T-helper 1 cell treated with Interleukin-12 subunit alpha and Interleukin-12 subunit beta and Interleukin-4 antibody, amounts not matched to agents 30 μg/mL and 1 μg/mL, for 36 hours (primary cell): ENCODE measurements around the gene CTDP1.

Experiments
- H3K27ac Mint-ChIP-seq: one replicate; pipeline ENCODE4 v1.8.0; 2021; ENCODE audit warnings: mild to moderate bottlenecking, mixed read lengths
- H3K27me3 Mint-ChIP-seq: one replicate; pipeline ENCODE4 v1.8.0; 2021; ENCODE audit warnings: low read depth, mixed read lengths
- H3K36me3 Mint-ChIP-seq: one replicate; pipeline ENCODE4 v1.8.0; 2021; ENCODE audit warnings: low read depth, mixed read lengths
- H3K4me1 Mint-ChIP-seq: one replicate; pipeline ENCODE4 v1.8.0; 2021; ENCODE audit warnings: low read depth, mixed read lengths
- H3K4me3 Mint-ChIP-seq: one replicate; pipeline ENCODE4 v1.8.0; 2021; ENCODE audit warnings: mild to moderate bottlenecking, moderate library complexity, mixed read lengths
- H3K9me3 Mint-ChIP-seq: one replicate; pipeline ENCODE4 v1.8.0; 2021; ENCODE audit warnings: mixed read lengths

The CTDP1 gene

DNA sequence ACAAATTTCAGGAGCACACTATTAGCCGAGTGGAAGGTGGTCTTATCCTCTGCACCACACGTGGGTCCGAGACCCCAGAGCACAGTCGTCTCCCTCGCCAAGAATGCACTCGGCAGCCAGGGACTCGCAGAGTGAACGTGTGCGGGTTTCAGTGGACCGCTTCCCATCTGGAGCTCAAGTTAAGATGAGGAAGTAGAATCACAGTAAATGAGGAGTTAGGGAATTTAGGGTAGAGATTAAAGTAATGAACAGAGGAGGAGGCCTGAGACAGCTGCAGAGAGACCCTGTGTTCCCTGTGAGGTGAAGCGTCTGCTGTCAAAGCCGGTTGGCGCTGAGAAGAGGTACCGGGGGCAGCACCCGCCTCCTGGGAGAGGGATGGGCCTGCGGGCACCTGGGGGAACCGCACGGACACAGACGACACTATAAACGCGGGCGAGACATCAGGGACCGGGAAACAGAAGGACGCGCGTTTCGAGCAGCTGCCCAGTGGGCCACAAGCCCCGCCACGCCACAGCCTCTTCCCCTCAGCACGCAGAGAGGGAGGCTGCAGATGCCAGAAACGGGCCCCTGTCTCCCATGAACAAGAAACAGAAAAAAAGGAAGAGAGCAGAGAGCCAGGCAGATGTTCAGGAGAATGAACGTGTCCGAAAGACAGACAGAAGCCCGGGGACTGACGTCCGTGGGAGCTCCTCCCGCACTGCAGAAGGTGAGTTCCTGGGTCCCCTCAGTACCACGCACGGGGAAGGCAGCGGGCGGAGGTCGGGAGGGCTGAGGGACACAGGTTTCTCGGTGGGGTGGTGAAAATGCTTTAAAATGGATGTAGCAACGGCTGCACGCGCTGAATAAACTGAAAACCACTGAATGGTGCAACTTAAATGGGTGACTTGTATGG, 112.7 kb downstream of the CTDP1 start:
- no peaks in the 10 kb centered on the region for H3K9me3 Mint-ChIP-seq
- H3K4me3 Mint-ChIP-seq: no peak overlapping the region
- peaks cover 72% of the 10 kb centered on the region for H3K27me3 Mint-ChIP-seq
- H3K36me3 Mint-ChIP-seq: peaks cover 2% of the 10 kb centered on the region
- no peak overlapping the region for H3K27ac Mint-ChIP-seq
- peaks cover 9% of the 10 kb centered on the region for H3K4me1 Mint-ChIP-seq

DNA sequence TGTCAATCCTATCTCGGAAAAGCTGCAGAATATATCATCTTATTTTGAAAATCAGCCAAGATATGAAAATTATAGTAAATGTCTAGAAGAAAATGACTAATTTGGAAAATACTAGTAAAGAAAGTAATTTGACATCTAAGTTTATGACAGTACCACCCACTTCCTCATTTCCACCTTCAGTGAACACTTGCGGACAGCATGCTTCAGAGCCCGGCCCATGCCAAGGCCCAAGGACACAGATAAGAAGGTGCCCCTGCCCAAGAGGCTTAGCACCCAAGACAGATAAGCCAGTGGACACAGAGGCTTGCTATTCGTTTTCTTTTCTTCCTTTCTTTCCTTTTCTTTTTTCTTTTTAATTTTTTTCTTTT, 113.4 kb downstream of the CTDP1 start:
- no peak overlapping the region for H3K4me3 Mint-ChIP-seq
- no peak overlapping the region for H3K27ac Mint-ChIP-seq
- peaks cover 3% of the 10 kb centered on the region for H3K36me3 Mint-ChIP-seq
- H3K9me3 Mint-ChIP-seq: no peaks in the 10 kb centered on the region
- peaks cover 10% of the 10 kb centered on the region for H3K4me1 Mint-ChIP-seq
- H3K27me3 Mint-ChIP-seq: peaks cover 72% of the 10 kb centered on the region

DNA sequence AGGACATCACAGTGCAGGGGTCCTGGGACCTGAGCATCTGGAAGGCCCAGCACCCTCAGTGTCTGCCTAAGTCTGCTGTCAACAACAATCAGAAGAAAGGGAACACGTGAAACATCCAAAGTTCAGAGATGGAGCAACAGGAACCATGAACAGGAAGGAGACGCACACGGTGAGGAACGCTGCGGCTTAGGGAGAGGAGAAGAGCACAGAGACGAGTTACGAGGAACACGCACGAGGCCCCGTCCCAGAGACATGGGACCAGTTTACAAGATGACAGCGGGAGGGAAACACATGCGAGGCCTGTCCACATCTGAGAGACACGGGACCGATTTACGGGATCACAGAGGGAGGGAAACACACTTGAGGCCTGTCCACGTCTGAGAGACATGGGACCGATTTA, 115.2 kb downstream of the CTDP1 start:
- Mint-ChIP-seq H3K27me3 (peaks cover 76% of the 10 kb centered on the region), H3K9me3 (no peaks in the 10 kb centered on the region), H3K4me3 (no peak overlapping the region), H3K4me1 (peaks cover 10% of the 10 kb centered on the region), H3K36me3 (peaks cover 3% of the 10 kb centered on the region), H3K27ac (no peak overlapping the region)

DNA sequence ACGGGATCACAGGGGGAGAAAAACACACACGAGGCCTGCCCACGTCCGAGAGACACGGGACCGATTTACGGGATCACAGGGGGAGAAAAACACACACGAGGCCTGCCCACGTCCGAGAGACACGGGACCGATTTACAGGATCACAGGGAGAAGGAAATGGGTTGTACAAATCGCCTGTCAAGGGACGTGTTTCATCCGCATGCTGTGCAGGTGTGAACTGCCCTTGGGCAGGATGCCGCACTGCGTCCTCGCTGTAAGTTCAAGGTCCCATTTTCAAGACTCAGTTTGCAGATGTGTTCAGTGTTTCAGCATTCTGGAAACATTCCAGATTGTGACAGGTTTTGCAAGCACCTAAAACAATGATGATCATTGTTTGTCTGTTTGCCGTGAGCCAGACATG, 115.8 kb downstream of the CTDP1 start:
- Mint-ChIP-seq H3K9me3 (no peaks in the 10 kb centered on the region), H3K4me3 (no peak overlapping the region), H3K4me1 (peaks cover 8% of the 10 kb centered on the region), H3K27me3 (peaks cover 77% of the 10 kb centered on the region), H3K27ac (no peak overlapping the region), H3K36me3 (peaks cover 3% of the 10 kb centered on the region)

DNA sequence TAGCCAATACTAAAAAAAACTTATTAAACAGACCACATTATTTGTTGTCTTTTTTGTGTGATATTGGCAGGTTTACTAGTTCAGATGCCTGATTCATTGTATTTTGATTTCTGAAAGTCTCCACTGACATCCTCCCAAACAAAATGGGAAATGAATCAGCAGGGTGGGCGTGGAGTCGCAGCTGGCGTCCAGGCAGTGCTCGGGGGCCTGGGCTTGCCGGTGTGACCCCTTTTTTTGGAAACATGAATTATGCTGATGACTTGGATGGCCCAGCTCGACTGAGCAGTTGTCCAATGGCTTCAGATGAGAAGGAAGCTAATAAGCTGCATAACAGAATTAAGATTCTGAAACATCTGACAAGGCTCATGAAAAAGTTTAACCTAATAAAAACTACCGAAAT, 116.4 kb downstream of the CTDP1 start:
- no peak overlapping the region for H3K4me3 Mint-ChIP-seq
- H3K4me1 Mint-ChIP-seq: peaks cover 6% of the 10 kb centered on the region
- H3K9me3 Mint-ChIP-seq: no peaks in the 10 kb centered on the region
- H3K36me3 Mint-ChIP-seq: peaks cover 3% of the 10 kb centered on the region
- peaks cover 71% of the 10 kb centered on the region for H3K27me3 Mint-ChIP-seq
- H3K27ac Mint-ChIP-seq: no peak overlapping the region

DNA sequence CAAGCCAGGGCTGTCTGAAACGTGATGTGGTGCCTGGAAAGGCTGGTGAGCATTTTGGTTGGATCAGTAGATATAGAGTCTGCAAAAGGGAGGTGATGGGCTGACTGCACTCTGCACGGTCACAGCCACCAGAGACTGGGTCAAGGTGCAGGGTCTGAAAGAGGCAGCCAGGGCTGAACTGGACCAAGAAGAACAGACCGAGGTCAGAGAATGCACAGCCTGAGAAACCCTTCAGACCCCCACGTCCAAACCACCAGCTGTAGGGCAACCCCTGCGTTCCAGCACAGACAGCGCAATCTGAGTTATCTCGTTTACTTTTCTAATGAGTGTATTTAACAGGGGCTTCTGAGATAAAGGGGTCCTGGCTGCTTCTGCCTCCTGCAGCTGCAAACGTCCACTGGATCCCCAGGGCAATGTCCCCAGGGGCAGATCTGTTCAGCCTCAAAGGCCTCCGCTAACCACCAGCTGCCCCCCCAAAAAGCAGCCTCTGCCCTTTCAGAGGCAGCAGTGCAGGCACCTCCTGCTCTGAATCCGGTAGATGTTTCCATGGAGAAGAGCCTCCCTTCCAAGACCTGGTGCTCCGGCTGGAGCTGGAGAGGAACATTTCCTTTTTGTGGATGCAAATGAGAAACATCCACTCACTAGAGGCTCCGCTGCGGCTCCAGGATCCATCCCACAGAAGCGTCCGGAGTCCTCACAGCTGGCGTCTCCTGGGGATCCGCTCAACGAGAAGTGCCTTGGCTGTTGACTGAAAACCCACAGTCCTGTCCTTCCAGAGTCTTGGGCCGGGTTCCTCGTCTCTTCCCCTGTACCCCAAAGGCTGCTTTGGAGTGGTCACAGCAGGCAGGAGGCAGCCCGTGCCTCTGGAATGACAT, 117.2 kb downstream of the CTDP1 start:
- Mint-ChIP-seq H3K27ac (no peak overlapping the region), H3K9me3 (no peaks in the 10 kb centered on the region), H3K4me3 (peak overlapping the region; percentile 49), H3K36me3 (peaks cover 3% of the 10 kb centered on the region), H3K27me3 (peaks cover 64% of the 10 kb centered on the region), H3K4me1 (peaks cover 3% of the 10 kb centered on the region)

DNA sequence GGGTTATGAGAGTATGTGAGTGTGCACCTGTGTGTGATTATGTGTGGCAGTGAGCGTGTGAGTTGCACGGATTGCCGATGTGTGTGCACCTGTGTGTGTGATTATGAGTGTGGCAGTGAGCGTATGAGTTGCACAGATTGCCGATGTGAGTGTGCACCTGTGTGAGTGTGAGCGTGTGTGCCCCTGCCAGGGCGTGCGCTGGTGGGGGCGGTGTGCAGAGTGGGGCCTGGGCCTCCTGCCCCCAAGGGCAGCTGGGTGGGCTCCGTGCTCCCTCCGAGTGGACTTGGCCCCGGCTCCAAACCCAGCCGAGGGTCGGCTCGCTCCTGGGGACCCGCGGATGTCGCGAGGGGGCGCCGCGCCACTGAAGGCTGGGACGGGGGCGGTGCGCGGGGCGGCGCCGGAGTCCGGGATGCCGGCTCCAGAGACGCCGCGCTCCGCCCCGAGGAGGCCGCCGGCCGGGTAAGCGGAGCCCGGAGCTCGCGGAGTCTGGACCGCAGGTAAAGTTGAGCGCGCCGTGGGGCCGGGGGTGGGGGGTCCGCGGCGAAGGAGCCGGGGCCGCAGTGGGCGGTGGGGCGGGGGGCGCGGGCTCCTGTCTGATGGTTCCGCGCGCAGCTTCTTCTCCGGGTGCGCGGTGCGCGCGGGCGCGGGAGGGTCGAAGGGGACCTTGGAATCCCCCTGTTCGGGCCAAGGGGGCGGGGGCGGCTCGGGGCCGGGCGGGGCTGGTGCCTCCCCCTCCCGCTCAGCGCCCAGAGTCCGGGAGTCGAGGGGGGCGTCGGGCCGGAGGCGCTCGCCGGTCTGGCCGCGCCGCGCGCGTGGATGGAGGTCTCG, 118.1 kb downstream of the CTDP1 start, which contains the start of gene KCNG2:
Gene KCNG2, plus strand, starts transcription at position 421 of the 828 bp plus-strand sequence. CDS start 65,730 bp downstream, outside the sequence.
- H3K4me1 Mint-ChIP-seq: peaks cover 3% of the 10 kb centered on the region
- H3K4me3 Mint-ChIP-seq: peak within 1 kb of the TSS; percentile 49
- no peak within 1 kb of the TSS for H3K27ac Mint-ChIP-seq
- peaks cover 3% of the 10 kb centered on the region for H3K36me3 Mint-ChIP-seq
- peaks cover 55% of the 10 kb centered on the region for H3K27me3 Mint-ChIP-seq
- no peaks in the 10 kb centered on the region for H3K9me3 Mint-ChIP-seq

DNA sequence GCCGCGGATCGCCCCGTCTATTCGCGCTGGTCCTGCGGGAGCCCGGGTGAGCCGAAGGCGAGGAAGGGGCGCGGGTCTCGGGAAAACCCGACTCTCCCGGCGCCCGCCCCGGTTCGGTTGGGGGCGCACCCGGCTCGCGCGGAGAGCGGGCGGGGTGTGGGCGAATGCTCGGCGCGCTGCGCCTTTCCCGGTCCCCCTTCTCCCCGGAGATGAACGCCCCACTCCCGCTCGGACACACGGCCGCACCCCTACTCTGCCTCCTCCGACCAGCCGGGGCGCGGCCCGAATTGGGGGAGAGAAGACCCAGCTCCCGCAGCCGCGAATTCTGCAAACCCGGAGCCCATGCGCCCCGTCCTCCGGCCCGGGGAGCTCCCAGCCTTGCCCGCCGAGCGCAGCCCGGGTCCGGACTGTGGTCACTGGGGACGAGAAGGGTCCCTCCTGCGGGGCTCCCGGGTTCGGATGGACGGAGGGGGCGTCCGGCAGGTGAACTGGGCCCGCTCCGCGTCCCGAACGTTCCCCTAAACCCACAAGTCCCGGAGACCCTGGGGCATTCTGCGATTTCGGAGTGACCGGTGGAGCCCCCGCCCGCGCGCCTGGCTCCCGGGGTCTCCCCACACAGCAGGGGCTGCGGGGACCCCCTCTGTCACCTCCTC, 118.9 kb downstream of the CTDP1 start:
- peaks cover 3% of the 10 kb centered on the region for H3K4me1 Mint-ChIP-seq
- H3K36me3 Mint-ChIP-seq: peaks cover 3% of the 10 kb centered on the region
- H3K9me3 Mint-ChIP-seq: no peaks in the 10 kb centered on the region
- no peak overlapping the region for H3K27ac Mint-ChIP-seq
- no peak overlapping the region for H3K4me3 Mint-ChIP-seq
- peaks cover 47% of the 10 kb centered on the region for H3K27me3 Mint-ChIP-seq

DNA sequence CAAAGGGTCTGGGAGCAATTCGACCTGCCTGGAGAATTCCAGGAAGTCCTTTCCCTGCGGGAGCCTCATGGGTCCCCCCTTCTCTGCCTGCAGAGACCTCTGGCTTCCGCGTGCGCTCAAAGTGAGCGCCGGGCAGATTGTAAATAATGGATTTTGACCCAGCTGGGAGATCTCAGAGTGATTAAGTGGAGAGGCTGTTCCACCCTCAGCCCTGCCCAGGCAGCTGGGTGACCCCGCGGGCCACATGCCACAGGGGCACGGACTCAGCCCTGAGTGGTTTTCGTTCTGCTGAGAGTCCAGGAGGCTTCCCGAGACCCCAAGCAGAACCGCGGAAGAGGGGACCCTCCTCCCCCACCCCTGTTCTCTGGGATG, 119.4 kb downstream of the CTDP1 start:
- Mint-ChIP-seq H3K27me3 (peaks cover 44% of the 10 kb centered on the region), H3K4me3 (no peak overlapping the region), H3K36me3 (peaks cover 3% of the 10 kb centered on the region), H3K9me3 (no peaks in the 10 kb centered on the region), H3K4me1 (peaks cover 3% of the 10 kb centered on the region), H3K27ac (no peak overlapping the region)

DNA sequence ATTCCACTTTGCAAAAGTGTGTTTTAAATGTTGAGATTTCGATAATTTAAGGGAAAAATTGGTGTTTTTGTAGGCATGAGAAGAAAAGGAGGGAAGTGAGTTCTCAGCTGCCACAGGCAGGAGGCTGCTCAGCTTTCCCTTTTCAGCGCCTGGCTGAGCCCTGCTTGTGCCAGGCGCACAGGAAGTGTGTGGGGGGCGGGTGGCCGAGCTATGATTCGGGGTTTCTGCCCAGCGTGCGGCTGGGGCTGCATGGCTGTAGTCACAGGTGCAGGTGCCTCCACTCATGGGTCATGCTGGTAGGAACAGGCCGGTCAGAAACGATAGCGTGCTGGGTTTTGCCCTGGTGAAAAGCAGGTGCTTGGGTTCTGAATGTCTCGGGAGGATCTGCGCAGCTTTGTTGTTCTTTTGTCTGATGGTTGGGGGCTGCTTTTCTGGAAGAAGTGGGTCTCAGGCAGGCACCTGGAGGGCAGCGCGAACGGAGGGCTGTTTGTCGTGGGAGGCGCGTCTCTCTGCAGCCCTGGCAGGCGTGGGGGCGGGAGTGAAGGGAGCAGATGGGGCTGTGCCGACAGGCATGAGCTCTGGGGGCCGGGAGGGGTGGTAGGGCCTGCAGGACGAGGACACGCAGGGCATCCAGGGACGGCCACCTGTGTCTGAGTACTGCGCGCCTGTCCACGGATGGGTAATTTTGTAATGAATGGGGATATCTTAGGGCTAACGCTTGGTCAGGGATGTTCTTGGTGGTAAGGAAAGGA, 120.2 kb downstream of the CTDP1 start:
- Mint-ChIP-seq H3K27ac (no peak overlapping the region), H3K9me3 (no peaks in the 10 kb centered on the region), H3K27me3 (peaks cover 39% of the 10 kb centered on the region), H3K36me3 (peaks cover 3% of the 10 kb centered on the region), H3K4me1 (peaks cover 3% of the 10 kb centered on the region), H3K4me3 (no peak overlapping the region)

DNA sequence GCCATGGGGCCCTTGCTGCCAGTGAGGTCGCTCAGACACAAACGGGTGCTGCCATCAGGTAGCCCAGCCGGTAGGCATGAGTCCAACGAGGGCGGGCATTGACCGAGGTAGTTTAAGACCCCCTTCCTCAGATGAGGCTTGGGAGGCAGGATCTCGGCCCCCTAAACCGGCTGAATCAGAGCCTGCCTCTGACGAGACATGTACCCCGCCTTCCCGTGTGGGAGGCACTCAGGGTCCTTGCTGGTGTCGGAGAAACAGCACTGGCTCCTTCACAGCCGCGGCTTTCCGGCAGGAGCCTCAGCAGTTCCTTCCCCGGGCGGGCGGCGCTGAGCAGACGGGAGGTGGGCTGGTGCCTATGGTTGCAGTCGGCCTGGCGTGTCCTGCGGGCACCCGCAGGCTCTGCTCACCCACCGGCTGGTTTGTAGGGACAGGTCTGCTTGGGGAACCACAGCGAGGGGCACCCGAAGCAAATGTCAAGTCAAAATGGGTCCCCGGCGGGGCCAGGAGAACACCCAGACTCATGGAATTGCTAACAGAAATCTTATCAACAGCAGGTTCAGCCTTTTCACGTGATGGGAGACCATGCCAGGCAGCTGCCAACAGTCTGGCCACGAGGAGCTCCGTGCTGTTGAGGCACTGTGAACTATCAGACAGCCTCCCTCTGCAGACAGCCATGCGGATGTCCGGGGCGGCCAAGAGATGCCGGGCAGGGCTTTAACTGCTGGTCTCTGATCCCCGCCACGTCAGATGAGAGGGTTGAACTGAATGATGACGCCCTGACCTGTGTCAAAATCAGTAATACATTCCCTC, 121.0 kb downstream of the CTDP1 start:
- no peak overlapping the region for H3K4me3 Mint-ChIP-seq
- peaks cover 5% of the 10 kb centered on the region for H3K4me1 Mint-ChIP-seq
- H3K36me3 Mint-ChIP-seq: peaks cover 3% of the 10 kb centered on the region
- peaks cover 33% of the 10 kb centered on the region for H3K27me3 Mint-ChIP-seq
- H3K9me3 Mint-ChIP-seq: no peaks in the 10 kb centered on the region
- no peak overlapping the region for H3K27ac Mint-ChIP-seq

DNA sequence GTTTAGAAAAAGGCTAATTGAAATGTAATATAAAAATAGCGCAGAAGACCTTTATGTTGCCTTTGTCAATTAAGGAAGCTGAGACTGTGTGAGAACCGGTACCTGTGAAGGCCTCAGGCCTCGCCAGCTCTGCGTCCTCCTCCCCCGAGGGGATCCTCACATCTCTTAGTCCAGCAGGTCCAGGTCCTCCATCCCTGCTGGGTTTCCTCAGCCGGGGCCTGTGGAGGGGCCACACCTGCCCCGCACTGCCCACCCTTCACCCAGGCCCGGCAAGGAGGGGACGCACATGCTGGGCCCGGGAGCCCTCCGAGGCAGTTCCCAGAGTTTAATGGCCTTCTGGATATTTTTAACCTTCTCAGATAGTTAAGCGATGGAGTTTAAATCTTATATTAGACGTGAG, 121.6 kb downstream of the CTDP1 start:
- Mint-ChIP-seq H3K36me3 (peaks cover 3% of the 10 kb centered on the region), H3K4me1 (peaks cover 7% of the 10 kb centered on the region), H3K9me3 (no peaks in the 10 kb centered on the region), H3K27me3 (peaks cover 29% of the 10 kb centered on the region), H3K4me3 (no peak overlapping the region), H3K27ac (no peak overlapping the region)

DNA sequence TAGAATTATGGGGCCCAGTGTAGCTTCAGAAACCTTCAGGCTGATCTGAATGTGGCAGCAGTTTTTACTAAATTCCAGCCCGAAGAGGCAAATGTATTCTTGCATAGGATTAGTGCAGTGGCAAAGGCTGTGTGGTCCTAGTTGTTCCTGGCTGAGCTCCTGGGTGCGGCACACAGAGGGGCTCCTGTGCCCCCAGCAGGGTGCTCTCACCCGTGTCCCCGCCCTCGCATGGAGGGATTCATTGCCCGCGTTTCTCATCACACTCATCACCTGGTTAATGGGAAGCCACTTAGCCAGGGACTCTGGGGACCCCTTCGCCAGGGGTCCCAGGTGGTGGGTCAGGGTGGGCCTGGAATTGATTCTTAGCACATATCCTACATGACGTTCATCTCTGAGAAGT, 122.0 kb downstream of the CTDP1 start:
- peaks cover 25% of the 10 kb centered on the region for H3K27me3 Mint-ChIP-seq
- H3K4me3 Mint-ChIP-seq: no peak overlapping the region
- H3K27ac Mint-ChIP-seq: no peak overlapping the region
- peaks cover 3% of the 10 kb centered on the region for H3K36me3 Mint-ChIP-seq
- H3K9me3 Mint-ChIP-seq: no peaks in the 10 kb centered on the region
- H3K4me1 Mint-ChIP-seq: peaks cover 7% of the 10 kb centered on the region
